Keratinocyte (primary cell): ENCODE results near the gene DNM1L. TPM values are rescaled to one million over a fixed set of nuclear protein-coding genes. Genes with fewer than 3 reads are reported as not detected.

Experiments
- DNase-seq: peaks from one replicate; pipeline ENCODE4 v3.0.0-alpha.2; 2011; ENCODE audit warnings: low read depth, missing footprints, low spot score
- FAIRE-seq: peaks from 2 replicates; lab custom pipeline; 2011; peaks lifted over from hg19 to GRCh38; lab: Jason Lieb, UNC
- H2AFZ ChIP-seq: 2 replicates; pipeline ENCODE4 v1.6.0; 2012; ENCODE audit warnings: low read length, control low read depth, inconsistent platforms; ENCODE audit not compliant: control insufficient read depth
- H3K27ac ChIP-seq: 2 replicates; pipeline ENCODE4 v1.5.1; 2011; ENCODE audit warnings: low read length; ENCODE audit not compliant: control insufficient read depth, insufficient read depth
- H3K27me3 ChIP-seq: 3 replicates; pipeline ENCODE4 v1.6.0; 2011; ENCODE audit warnings: low read length; ENCODE audit not compliant: control insufficient read depth, insufficient read depth; ENCODE audit errors: extremely low read depth
- H3K36me3 ChIP-seq, 2 experiments: 2 replicates in 1 of 2; 3 replicates in 1 of 2; pipeline ENCODE4 v1.5.1; 2011; ENCODE audit warnings: low read length in 2 of 2, mild to moderate bottlenecking in 1 of 2; ENCODE audit not compliant: control insufficient read depth in 2 of 2, insufficient read depth in 2 of 2; ENCODE audit errors: extremely low read depth in 1 of 2
- H3K4me1 ChIP-seq: 3 replicates; pipeline ENCODE4 v1.5.1; 2011; ENCODE audit warnings: low read length; ENCODE audit not compliant: control insufficient read depth, insufficient read depth; ENCODE audit errors: extremely low read depth
- H3K4me2 ChIP-seq: 3 replicates; pipeline ENCODE4 v1.6.0; 2011; ENCODE audit warnings: low read depth, low read length; ENCODE audit not compliant: control insufficient read depth, insufficient read depth; ENCODE audit errors: extremely low read depth
- H3K4me3 ChIP-seq, 3 experiments: fragments of 200-600 bp in 1 of 3; sonication (generic) in 1 of 3; 2 replicates in 2 of 3; 3 replicates in 1 of 3; pipeline ENCODE4 v1.5.1; 2011 to 2016; ENCODE audit warnings: low read length in 3 of 3, mild to moderate bottlenecking in 3 of 3, control low read depth in 2 of 3, inconsistent platforms in 1 of 3, low read depth in 1 of 3, mixed read lengths in 1 of 3, mixed run types in 1 of 3, moderate library complexity in 1 of 3; ENCODE audit not compliant: control insufficient read depth in 2 of 3, insufficient read depth in 2 of 3; ENCODE audit errors: extremely low read depth in 1 of 3
- H3K79me2 ChIP-seq: 2 replicates; pipeline ENCODE4 v1.6.0; 2012; ENCODE audit warnings: low read length; ENCODE audit not compliant: control insufficient read depth, insufficient read depth
- H3K9ac ChIP-seq: 3 replicates; pipeline ENCODE4 v1.6.0; 2011; ENCODE audit warnings: low read length; ENCODE audit not compliant: control insufficient read depth, insufficient read depth; ENCODE audit errors: extremely low read depth
- H3K9me1 ChIP-seq: 3 replicates; pipeline ENCODE4 v1.6.0; 2011; ENCODE audit warnings: low read length; ENCODE audit not compliant: control insufficient read depth, insufficient read depth; ENCODE audit errors: extremely low read depth
- H3K9me3 ChIP-seq: 2 replicates; pipeline ENCODE4 v1.5.1; 2012; ENCODE audit warnings: low read depth, low read length; ENCODE audit not compliant: control insufficient read depth
- H4K20me1 ChIP-seq: 3 replicates; pipeline ENCODE4 v1.6.0; 2011; ENCODE audit warnings: low read length; ENCODE audit not compliant: control insufficient read depth, insufficient read depth; ENCODE audit errors: extremely low read depth
- CTCF ChIP-seq, 3 experiments: IDR thresholded peaks in 1 of 3; conservative IDR thresholded peaks in 1 of 3; optimal IDR thresholded peaks in 1 of 3; 2 replicates in 2 of 3; 3 replicates in 1 of 3; pipeline versions ENCODE3 to v1.5.1; 2011; ENCODE audit warnings: low read length in 3 of 3, mild to moderate bottlenecking in 3 of 3, moderate library complexity in 2 of 3, control low read depth in 1 of 3, inconsistent platforms in 1 of 3; ENCODE audit not compliant: insufficient read depth in 2 of 3; ENCODE audit errors: extremely low read depth in 1 of 3
- EZH2 ChIP-seq: IDR thresholded peaks from one replicate; pipeline ENCODE4 v1.6.1; 2012; ENCODE audit warnings: inconsistent platforms, mild to moderate bottlenecking, low read length, moderate library complexity
- dilution Hi-C: fragments of 300-500 bp; cut with MboI; formaldehyde crosslinking; loops from one replicate; pipeline ENCODE4 v1.7.0; 2020; ENCODE audit warnings: low sequenced_read_pairs; ENCODE audit not compliant: extremely low pct_ligation_motif_present
- polyA plus RNA-seq, 5 experiments: library from polyadenylated mRNA; depleted of rRNA in 3 of 5; stranded (reverse) in 3 of 5; stranded (forward) in 1 of 5; unstranded in 1 of 5; fragments of >200 nt; gene quantifications; 1 replicate in 1 of 5; 2 replicates in 3 of 5; 3 replicates in 1 of 5; pipeline versions ENCODE4 v1.2.1 to v1.2.3, GENCODE V29; 2011 to 2012; ENCODE audit warnings: missing spikeins in 2 of 5, low read depth in 1 of 5, low replicate concordance in 1 of 5

DNM1L gene
- polyA plus RNA-seq, 1 donor (not counting 4 experiments of a cell fraction or from before 2014, with no cell fraction given): 115 TPM

DNA sequence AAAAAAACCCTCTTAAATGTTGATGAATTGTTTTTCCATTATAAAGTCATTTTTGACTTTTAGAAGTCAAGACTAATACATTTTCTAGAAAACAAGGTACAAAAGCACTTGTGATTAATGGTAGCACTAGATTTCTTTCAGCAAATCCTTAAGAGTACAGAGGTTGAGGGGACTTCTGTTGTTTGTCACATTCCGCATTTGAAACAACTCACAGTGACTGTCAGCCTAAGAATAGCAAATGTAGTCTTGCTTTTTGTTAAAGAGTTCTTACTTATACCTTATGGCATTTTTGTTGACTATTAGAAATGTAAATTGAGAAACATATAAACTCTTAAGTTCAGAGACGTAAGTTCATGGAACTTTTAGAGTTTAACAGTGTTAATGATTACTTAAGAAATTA, 60.2 kb downstream of the DNM1L start:
- Histone ChIP-seq H3K27ac (no peak overlapping the region), H3K9ac (no peak overlapping the region), H3K4me1 (no peaks in the 10 kb centered on the region), H3K9me3 (no peaks in the 10 kb centered on the region), H3K79me2 (peaks cover 6% of the 10 kb centered on the region), H3K27me3 (no peaks in the 10 kb centered on the region), H3K9me1 (no peaks in the 10 kb centered on the region), H2AFZ (no peak overlapping the region), H3K4me3 (no peak overlapping the region), H4K20me1 (no peaks in the 10 kb centered on the region), H3K4me2 (no peak overlapping the region), H3K36me3 (peaks cover 5 to 28% of the 10 kb centered on the region in 2 experiments)
- DNase-seq: no peak
- dilution Hi-C loops: no loop called here
- TF ChIP-seq CTCF (optimal IDR thresholded peaks at IDR 0.05 in 1 of 3, IDR thresholded peaks at IDR 0.05 in 1 of 3, conservative IDR thresholded peaks at IDR 0.05 in 1 of 3; ENCODE audit: extremely low read depth in 1 of 3, insufficient read depth in 2 of 3, low read length in 3 of 3): no peak
- TF ChIP-seq EZH2: no peak
- FAIRE-seq: no peak

DNA sequence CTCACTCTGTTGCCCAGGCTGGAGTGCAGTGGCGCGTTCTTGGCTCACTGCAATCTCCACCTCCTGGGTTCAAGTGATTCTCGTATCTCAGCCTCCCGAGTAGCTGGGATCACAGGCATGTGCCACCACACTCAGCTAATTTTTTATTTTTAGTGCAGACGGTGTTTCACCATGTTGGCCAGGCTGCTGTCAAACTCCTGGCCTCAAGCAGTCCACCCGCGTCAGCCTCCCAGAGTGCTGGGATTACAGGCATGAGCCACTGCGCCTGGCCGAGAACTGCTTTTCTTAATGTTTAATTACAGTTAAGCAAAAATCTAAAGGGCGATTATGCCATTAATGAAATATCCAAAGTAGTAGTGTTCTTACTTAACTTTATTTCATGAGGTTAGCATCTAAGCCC, 63.0 kb downstream of the DNM1L start:
- no peak overlapping the region for H3K9ac ChIP-seq
- H4K20me1 ChIP-seq: no peaks in the 10 kb centered on the region
- H3K27me3 ChIP-seq: no peaks in the 10 kb centered on the region
- FAIRE-seq: no peak
- TF ChIP-seq EZH2: no peak
- TF ChIP-seq CTCF (optimal IDR thresholded peaks at IDR 0.05 in 1 of 3, IDR thresholded peaks at IDR 0.05 in 1 of 3, conservative IDR thresholded peaks at IDR 0.05 in 1 of 3; ENCODE audit: extremely low read depth in 1 of 3, insufficient read depth in 2 of 3, low read length in 3 of 3): no peak
- H3K79me2 ChIP-seq: peaks cover 8% of the 10 kb centered on the region
- H3K4me2 ChIP-seq: no peak overlapping the region
- no peaks in the 10 kb centered on the region for H3K4me1 ChIP-seq
- H3K4me3 ChIP-seq: no peak overlapping the region
- DNase-seq: no peak
- dilution Hi-C loops: no loop called here
- H3K9me1 ChIP-seq: no peaks in the 10 kb centered on the region
- H3K9me3 ChIP-seq: no peaks in the 10 kb centered on the region
- H3K27ac ChIP-seq: no peak overlapping the region
- no peak overlapping the region for H2AFZ ChIP-seq
- H3K36me3 ChIP-seq: peaks cover 9 to 24% of the 10 kb centered on the region in 2 experiments
